Kidney tubule cell (primary cell): ENCODE data around the gene ICOS.
A peak's percentile ranks its signal among the peaks of the same experiment; 100 is the strongest.

Experiments used
- DNase-seq: peaks from one replicate; pipeline ENCODE4 v3.0.0-alpha.2; 2018; ENCODE audit warnings: low spot score

ICOS gene, protein sequence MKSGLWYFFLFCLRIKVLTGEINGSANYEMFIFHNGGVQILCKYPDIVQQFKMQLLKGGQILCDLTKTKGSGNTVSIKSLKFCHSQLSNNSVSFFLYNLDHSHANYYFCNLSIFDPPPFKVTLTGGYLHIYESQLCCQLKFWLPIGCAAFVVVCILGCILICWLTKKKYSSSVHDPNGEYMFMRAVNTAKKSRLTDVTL

DNA sequence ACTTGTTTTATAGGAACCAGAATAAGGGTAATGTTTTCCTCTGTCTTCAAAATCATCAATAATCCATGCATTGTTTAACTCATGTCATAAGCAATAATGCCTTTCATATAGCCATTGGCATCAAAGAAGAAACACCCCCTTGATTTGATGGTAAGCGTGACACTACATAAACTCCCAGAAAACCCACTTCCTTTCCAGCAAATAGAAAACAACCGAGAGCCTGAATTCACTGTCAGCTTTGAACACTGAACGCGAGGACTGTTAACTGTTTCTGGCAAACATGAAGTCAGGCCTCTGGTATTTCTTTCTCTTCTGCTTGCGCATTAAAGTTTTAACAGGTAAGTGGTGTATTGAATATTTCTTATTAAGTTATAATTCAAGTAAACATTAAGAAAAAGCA, at the start of gene ICOS:
TSS of gene ICOS (plus strand) at position 229 of the 400 bp plus-strand sequence. CDS start at position 281, 52 bp downstream.
- no peak for DNase-seq

DNA sequence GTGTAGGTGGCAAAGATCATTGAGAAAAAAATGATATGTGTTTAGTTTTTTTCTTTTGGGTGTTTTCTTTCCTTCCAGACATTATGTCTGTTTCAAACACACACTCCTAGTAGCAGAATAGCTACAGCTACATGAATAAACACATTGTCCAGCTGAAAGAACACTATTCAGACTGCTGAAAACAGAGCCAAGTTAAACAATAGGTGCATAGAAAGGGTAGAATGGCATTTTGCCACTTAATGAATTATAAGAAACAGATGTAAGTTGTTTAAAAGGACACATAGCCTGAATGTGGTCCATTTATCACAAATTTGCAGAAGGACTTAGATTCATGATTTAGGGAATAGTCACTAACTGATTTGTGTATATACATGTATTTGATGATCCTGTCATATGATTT, 48.9 kb upstream of the ICOS start:
- no peak for DNase-seq

DNA sequence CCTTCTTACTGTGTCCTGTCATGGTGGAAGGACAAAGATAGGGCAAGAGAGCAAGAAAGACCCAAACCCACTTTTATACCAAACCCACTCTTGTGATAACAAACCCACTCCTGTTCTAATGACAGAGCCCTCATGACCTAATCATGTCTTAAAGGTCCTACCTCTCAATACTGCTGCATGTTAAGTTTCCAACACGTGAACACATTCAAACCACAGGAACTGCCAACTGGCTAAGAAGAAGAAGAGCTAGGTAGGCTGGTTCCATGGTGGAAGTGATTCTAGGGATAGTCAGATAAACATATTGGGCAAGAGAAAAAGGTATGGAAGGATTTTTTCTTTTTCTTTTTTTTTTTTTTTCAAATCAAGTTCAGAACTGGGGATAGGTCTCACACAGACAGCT, 47.0 kb upstream of the ICOS start:
- DNase-seq = no peak

DNA sequence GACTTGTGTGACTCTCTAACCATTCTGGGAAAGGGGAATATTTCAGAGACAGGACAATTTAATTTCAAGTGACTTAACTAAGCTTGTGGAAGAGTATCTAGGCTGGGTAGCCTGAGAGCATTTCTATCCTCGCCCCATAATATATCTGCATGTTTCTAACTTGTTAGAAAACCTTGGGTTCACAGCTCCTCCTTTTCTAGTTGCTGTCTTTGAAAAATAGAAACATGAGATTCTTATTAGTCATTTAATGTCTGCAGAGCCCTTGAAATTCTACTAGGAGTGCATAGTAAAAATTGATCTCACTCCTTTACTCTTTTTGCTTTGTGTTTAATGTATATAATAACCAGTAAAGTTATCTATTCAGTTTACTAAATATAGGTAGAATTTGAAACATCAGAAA, 46.6 kb upstream of the ICOS start:
- DNase-seq = no peak

DNA sequence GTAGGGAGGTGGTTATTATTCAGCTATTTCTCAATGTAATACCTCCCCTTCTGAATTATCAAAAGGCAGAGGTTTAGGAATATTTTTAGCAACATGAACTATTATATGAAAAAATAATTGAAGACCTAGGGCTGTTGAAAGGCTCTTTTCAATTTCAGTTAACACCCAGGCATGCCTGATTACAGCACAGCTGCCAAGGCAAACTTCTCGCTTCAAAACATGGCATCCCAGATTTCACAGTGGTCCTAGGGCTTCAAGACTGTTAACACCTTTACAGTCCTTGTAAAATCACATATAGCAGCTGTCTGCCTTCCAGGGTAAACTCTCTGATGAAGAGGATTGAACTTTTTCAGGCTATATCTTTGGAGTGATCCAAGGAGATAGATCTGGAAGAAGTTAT, 45.8 kb upstream of the ICOS start:
- DNase-seq = no peak

DNA sequence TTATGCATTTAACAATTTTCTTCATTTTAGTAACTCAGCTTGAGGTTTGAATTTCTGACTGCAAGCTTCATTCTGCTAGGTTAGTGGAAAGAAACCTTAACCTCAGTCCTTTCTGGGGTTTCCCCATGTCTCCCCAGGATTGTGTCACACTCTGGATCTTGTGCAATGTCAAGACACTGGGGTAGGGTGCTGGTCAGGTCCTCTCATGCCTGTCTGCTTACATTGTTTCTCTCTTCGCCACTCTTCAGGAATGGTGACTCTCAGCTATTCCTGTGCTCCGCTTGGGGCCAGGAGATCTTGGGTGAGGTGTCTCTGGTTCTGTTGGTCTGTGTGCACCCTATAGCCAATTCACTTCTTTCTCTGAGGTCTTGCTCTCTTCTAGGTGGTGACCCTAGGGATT, 45.1 kb upstream of the ICOS start:
- DNase-seq = peak; percentile 3

DNA sequence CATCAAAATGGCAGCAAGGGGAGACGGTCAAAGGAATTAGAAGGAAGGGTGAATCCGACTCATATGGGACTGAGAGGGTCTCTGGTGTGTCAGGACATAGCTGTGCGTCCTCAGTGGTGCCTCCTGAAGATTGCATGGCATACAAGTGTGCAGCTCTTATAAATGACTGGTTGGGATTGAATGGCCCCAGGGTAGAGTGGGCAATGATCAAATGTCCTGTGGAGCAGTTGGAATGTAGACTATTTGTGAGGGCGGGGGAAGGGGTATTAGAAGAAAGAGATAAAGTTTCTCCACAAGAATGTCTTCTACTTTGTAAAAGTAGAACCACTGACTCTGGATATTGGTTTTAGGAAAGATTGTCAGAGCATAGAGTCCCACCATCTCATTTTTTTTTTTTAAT, 44.4 kb upstream of the ICOS start:
- no peak for DNase-seq

DNA sequence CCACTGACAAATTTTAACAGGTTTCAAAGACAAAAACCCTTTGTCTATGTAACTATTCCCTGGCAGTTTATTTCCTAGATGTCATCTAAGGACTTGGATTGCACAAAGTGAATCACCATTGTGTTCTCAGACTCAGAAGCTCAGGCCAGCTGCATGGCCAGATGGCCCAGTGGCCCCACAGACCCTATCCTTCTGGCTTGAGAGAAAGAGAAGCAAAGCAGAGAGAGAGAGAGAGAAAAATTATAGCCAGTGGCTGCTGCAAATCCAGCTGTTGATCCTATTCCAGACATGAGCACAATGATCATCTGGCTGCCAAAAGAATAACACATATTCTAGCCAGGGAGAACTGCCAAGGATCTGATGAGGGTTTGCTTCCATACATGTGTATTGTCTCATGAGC, 43.2 kb upstream of the ICOS start:
- no peak for DNase-seq

DNA sequence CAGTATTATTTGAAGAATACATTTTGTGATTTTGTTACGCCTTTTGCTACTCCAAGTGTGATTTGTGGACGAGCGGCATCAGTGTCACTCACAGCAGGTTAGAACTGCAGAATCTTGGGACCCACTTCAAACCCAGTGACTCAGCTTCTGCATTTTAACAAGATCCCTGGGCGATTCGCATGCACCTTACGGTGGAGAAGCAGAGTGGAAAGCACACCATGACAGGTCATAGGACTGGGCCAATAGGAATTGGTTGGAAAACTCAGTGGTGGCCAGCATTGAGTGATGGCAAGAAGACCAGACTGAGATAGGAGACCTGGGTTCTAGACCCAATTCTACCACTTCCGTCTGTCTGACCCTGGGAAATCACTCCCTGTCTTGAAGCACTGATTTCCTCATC, 42.7 kb upstream of the ICOS start:
- DNase-seq = no peak

DNA sequence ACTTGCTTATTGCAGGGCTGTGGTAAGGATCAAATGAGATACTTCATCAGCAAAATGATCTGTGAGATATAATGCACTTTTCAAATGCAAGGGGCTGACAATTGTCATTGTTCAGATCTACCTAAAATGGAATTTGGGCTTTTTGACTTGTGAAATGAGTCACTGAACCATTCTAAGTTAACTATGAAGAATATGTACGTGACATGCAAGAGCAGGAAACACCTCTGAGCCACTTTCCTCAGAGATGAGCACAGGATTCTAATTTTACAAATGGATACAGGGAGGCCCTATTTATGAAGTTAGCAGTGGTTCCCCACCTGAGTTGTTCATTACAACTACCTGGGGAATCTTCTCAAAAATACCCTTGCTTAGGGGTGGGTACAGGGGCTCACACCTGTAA, 42.3 kb upstream of the ICOS start:
- no peak for DNase-seq

DNA sequence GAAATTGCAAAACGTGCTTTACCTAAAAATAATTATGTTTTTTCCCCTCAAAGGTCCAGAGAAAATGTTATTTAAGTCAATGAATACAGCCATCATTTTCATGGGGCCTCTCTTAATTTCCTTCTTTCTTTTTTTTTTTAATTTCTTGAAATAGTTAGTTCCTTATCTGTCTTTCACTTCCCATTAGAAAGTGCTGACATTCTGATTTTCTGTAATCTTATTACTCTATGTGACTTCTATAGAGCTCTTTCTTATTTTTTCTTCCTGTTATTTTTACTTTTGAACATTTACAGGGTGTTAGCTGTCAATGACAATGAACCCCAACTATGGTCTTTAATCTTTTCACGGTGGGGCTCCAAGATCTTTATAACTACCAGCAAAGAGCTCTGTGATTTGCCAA, 39.0 kb upstream of the ICOS start:
- DNase-seq = no peak

DNA sequence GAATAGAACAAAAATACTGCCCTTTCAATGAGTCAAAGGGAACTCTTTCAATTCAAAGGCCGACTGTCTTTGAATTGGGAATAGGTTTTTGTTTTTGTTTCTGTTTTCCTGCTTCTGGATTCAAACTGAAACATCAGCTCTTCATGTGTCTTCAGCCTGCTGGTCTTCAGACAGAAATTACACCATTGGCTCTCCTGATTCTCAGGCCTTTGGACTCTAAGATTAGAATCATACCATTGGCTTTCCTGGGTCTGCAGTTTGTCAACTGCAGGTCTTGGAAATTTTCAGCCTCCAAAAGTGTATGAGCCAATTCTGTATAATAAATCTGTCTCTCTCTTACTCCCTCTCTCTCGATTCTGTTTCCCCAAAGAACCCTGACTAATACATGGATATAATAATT, 37.9 kb upstream of the ICOS start:
- DNase-seq = no peak

DNA sequence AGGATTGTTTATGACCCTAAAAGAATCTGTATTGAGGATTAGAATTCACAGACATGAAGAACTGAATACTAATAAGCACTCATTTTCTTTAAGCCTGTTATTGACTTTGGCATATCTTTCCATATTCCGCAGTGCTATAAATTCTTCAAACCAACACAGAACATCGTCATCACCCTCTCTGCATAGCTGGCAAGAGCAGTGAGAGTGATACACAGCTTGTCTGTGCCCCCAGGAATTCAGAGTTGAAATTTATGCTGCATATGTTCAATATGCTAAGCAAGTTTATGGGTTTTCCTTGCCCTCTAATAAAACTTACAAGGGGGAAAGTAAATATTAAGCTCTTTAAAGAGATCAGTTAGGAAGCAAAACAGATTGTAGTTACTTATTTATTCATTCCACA, 36.3 kb upstream of the ICOS start:
- no peak for DNase-seq

DNA sequence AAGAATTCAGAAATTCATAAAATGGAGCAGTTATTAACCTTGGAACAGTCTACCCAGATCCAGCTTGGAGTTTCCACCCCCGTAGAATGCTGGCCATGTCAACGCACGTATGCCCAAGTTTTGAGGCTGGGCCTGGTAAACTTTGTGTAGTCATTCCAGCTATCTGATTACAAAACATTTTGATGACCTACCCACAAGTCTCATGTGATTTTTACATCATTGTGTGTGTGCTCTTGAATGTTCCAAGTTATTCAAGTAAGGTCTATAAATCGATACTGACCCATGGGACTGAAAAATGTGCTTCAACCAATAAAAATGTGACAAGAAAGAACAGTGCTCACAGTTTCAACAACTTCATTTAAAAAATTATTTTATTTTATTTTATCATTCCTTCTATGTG, 32.5 kb upstream of the ICOS start:
- no peak for DNase-seq

DNA sequence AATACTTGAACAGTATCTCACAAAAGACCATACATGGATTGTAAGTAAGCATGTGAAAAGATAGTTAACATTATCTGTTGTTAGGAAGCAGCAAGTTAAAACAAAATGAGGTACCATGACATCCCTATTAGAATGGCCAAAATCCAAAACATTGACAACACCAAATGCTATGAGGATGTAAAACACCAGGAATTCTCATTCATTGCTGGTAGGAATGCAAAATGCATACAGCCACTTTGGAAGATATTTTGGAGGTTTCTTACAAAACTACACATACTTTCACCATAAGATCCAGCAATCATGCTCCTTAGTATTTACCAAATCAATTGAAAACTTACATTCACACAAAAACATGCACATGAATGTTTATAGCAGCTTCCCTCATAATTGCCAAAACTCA, 30.9 kb upstream of the ICOS start:
- no peak for DNase-seq

DNA sequence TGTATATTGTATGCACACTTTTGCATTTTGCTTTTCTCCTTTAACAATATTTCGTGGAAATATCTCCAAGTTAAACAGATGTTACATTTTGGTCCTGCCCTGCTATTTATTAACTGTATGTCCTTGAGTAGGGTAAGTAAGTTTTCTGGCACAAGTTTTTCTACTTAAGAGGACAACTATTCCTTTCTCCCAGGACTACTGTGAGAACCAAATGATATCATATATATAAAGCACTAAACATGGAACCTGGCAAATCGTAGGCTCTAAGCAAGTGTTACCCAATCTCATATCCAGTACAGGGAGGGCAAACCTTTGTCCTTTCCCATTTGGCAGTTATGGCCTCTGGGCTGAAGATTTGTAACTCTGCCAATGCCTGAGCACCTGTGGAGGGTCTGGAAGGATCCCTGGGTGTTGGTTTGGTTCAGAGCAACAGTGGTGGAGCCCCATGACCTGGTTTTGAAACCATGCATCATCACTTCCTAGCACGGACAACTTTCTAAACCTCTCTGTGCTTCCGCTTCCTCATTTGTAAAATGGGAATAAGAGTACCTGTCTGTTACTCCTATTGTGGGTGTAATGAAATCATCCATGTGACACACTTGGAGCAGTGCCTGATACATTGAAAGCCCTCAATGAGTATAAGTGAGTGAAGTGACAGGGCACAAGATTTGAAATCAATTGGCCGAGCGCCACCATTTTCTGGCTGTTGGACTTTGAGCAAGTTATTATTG, 28.3 kb upstream of the ICOS start:
- no peak for DNase-seq

DNA sequence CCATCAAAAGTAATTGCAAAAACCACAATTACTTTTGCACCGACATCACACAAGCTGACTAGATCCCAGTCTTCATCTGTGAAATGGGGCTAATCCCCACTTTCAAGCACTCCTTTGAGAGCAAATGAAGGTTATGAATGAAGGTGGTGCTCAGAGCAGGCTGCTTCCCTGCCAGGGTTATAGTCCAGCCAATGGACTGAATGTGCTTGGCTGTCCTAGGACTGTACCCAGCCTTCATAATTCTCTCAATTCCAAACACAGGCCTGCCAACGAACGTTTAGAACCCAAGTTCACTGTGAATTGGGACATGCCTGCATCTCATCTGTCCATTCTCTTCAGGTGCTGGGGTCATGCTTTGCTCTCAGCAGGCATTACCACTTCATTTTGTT, 27.8 kb upstream of the ICOS start:
- no peak for DNase-seq

DNA sequence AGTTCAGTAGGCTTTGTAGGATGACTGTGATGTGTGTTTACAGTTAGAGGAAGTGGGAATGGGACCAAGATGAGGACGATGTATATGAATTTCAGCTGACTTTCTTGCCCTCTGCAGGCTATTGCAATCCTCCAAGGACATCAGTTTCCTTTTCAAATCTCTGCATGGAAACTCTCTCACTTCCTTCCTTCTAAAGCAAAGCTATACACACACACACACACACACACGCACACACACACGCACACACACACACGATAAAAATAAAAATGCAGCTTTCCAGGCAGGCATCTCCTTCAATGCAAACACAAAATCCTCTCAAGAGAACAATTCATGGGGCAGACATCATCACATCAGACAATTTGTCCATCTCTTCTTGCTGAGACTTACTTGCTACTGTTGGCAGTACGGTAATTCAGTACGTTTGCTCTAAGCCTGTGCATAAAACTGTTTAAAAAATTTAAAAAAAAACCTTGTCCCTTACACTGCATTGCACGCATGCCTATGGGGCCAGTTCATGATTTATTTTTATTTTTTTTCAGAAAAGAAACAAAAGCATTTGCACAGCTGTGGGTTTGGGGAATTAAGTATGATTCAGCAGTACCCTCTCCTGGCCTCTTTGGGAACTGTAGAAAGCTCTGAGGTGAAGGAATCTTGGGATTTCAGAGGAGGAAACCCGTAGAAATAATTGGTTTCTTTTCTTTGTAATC, 27.1 kb upstream of the ICOS start:
- DNase-seq = peak; percentile 37

DNA sequence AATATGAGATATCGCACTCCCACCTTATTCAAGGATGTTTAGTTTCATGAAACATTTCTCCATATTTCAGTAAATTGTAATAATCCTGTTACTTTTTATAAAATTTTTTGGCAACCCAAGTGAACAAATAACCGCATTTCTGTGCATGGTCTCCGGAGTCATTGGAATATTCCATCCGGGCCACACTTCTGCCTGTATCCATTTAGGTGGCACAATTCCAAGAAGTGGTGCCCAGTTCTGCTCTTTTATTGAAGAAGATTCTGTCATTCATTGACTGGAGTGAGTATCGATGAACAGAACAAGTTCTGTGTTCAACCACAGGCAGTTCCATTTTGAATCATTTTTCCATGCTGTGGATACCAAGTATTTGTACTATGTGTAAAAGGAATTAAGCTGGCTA, 26.6 kb upstream of the ICOS start:
- peak; percentile 8 for DNase-seq

DNA sequence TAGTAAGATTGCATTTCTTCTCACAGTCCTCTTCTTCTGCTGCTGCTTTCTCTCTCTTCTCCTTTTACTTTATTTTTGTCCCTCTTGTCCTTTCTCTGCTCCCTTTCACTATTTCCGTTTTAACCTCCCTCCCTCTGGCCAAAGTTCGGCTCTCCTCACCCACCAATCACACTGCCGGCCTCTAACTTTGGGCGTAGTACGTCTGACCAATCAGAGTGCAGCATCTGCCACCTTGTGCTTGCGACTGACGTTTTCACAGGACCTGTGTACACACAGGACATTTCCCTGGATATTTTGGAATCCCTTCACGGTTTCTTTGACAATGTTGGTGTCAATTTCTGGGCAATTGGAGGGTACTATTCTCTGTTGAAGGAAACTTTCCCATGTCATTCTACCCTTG, 22.6 kb upstream of the ICOS start:
- no peak for DNase-seq

DNA sequence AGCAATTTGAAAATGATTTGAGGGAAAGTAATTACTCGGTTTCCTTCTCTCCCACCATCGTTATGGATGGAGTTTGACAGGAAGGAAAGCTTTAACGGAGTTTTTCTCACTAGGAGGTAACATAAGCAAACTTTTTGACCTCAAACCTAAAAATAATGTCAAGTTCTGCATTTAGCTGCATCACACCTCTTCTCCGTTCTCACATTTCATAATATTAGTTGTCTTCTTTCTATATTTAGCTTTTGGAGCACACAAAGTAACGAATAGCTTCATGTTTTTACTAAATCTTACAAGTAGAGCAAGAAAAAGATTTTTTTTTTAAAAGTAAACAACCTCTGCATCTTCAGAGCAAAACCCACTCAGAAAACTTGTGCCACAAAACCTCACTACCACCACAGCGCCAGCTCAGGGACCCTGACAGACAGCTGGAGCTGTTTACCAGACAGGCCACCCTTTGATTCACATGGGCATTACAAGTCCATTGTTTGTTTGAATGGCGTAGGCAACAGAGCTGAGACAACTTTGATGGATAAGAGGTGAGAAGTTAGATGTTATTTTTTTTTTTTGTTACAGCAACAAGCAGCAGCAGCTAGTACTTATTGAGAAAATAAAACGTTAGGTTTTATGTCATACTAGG, 21.9 kb upstream of the ICOS start:
- no peak for DNase-seq

DNA sequence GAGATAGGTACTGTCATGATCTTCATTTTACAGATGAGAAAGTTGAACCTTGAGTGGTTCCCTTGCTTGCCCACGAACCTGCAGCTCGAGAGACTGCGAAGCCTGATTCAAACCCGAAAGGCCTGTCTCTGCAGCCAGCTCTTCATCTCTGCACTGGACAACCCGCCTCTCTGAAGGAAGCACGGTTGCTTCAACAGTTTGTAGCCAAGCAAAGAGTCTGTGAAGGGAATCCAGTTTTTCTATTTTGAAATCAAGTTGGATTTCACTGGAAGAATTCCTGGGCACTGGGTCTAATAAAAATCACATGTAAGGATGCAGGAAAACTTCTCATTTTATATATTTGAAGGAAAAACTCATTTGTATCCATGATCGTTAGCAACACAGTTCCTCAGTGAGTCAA, 21.3 kb upstream of the ICOS start:
- DNase-seq = no peak

DNA sequence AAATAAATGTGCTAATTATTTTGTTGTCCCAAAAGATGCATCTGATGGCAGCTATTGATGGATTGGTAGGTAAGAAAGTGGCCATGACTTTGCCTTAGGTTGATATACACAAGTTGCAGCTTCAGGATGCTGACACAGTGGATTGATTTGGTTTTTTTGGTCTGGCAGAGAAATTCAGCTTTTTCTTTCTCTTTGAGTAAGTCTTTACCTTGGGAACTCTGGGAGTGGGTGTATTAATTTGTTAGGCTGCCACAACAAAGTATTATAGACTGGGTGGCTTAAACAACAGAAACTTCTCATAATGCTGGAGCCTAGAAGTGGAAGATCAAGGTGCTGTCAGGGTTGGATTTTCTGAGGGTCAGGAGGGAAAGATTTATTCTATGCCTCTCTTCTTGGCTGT, 19.8 kb upstream of the ICOS start:
- DNase-seq = no peak
